Epithelial cell of proximal tubule (primary cell): ENCODE measurements around the gene UGCG. TPM values are rescaled to one million over a fixed set of nuclear protein-coding genes. Genes with fewer than 3 reads are reported as not detected.

ENCODE experiments used
- DNase-seq: peaks from one replicate; pipeline ENCODE4 v3.0.0-alpha.2; 2011; ENCODE audit warnings: low read depth
- H3K4me3 ChIP-seq: 2 replicates; pipeline ENCODE4 v1.5.1; 2011; ENCODE audit warnings: low read depth, mild to moderate bottlenecking, low read length
- CTCF ChIP-seq: conservative IDR thresholded peaks from 2 replicates; pipeline ENCODE4 v1.5.1; 2012; ENCODE audit warnings: low read depth, mild to moderate bottlenecking, low read length
- total RNA-seq: library from RNA; depleted of rRNA; stranded (reverse); fragments of >200 nt; gene quantifications from 2 replicates; pipeline ENCODE4 v1.2.3, GENCODE V29; 2015

Gene UGCG
- total RNA-seq, 1 donor from 2014 or later = 288 TPM

GRCh38 chr9:111948951-111949350 lies 52.3 kb downstream of the UGCG start:
- H3K4me3 ChIP-seq = no peak overlapping the region
- TF ChIP-seq CTCF = no peak
- no peak for DNase-seq

- DNase-seq = no peak
- no peak for TF ChIP-seq CTCF
- no peak overlapping the region for H3K4me3 ChIP-seq
Observed at GRCh38 chr9:111949919-111950318, 53.3 kb downstream of the UGCG start.

GRCh38 chr9:111952559-111952958 lies 55.9 kb downstream of the UGCG start:
- H3K4me3 ChIP-seq = no peak overlapping the region
- TF ChIP-seq CTCF = no peak
- DNase-seq = peak; percentile 97

GRCh38 chr9:111953444-111953843 lies 56.8 kb downstream of the UGCG start:
- DNase-seq = no peak
- TF ChIP-seq CTCF = no peak
- H3K4me3 ChIP-seq = no peak overlapping the region

- TF ChIP-seq CTCF = no peak
- no peak overlapping the region for H3K4me3 ChIP-seq
- DNase-seq = no peak
Observed at GRCh38 chr9:111955048-111955447, 58.4 kb downstream of the UGCG start.

GRCh38 chr9:111957856-111958631 lies 61.4 kb downstream of the UGCG start:
- DNase-seq = no peak
- no peak overlapping the region for H3K4me3 ChIP-seq
- TF ChIP-seq CTCF = no peak
